Left cardiac atrium (tissue), 4 donors: ENCODE data around the gene C8G. TPM values are rescaled to one million over a fixed set of nuclear protein-coding genes. Genes with fewer than 3 reads are reported as not detected.
A peak's percentile ranks its signal among the peaks of the same experiment; 100 is the strongest.

Experiments used
- ATAC-seq, 2 donors: fragments of 200-7000 bp; cut with Tn5 transposase; one replicate each; pipeline ENCODE4 v1.9.1; 2020; ENCODE audit warnings: mild to moderate bottlenecking in 2 of 2, moderate library complexity in 2 of 2
- DNase-seq: peaks from one replicate; pipeline ENCODE4 v3.0.0-alpha.2; 2020
- intact Hi-C, 2 donors: fragments of 100-400 bp; cut with DNase I; formaldehyde crosslinking; loops; one replicate each; pipeline versions ENCODE4 v1.14.1 to v1.15.1; 2022 to 2023
- total RNA-seq, 2 donors: library from RNA; stranded (reverse); fragmentation: NEBNext Ultra II Directional; extraction: Animal tissue kit (Norgen Biotek cat#: 25700); gene quantifications; one replicate each; pipeline ENCODE4 v1.2.1, GENCODE V29; 2021
- donor health status: DM: no; HTN: yes; CAD: no.
- donor health status: DM: no; HTN: yes; CAD: no; lungs with severe emphysema.
- donor health status: DM: yes; HTN: yes; CAD: no.
- donor health status: Dilated cardiomyopathy.

C8G gene
- total RNA-seq, 2 donors from 2014 or later: 0.88 to 3.5 TPM

- ATAC-seq (peak; percentile 8), DNase-seq (no peak)
- intact Hi-C loops: no loop called here
These were observed 40.1 kb downstream of the C8G start for GRCh38 chr9:136985027-136985602.

DNA sequence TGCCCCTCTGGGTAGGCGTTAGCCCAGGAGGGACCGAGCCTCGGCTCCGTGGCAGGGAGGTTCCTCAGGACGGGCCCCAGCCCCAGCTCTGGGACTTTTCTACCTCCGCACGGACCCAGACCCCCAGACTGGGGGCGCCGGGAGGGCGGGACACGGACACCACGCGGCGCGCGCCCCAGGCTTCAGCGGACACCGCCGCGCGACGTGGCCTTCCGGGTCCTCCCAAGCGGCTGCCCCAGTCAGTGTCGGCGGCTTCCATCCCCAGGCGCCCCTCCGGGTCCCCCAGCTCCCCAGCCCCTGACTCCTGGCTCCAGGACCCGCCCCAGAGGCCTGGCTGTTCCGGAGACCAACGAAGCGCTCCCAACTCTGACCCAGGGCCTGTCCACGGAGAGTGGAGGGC lies 40.8 kb downstream of the C8G start:
- intact Hi-C loops: no loop called here
- DNase-seq (no peak), ATAC-seq (no peak)

- DNase-seq (no peak), ATAC-seq (no peak)
- intact Hi-C loops: no loop called here
These were observed 43.8 kb downstream of the C8G start for GRCh38 chr9:136988872-136989271.

GRCh38 chr9:136990242-136990911 lies 45.3 kb downstream of the C8G start:
- no peak for DNase-seq
- intact Hi-C loops: loop anchor here in 1 of 2 donors (10.0 kb wide), 1 partner anchor 46 kb away; the partner anchor contains the start of genes C8G and FBXW5
- no peak for ATAC-seq

DNA sequence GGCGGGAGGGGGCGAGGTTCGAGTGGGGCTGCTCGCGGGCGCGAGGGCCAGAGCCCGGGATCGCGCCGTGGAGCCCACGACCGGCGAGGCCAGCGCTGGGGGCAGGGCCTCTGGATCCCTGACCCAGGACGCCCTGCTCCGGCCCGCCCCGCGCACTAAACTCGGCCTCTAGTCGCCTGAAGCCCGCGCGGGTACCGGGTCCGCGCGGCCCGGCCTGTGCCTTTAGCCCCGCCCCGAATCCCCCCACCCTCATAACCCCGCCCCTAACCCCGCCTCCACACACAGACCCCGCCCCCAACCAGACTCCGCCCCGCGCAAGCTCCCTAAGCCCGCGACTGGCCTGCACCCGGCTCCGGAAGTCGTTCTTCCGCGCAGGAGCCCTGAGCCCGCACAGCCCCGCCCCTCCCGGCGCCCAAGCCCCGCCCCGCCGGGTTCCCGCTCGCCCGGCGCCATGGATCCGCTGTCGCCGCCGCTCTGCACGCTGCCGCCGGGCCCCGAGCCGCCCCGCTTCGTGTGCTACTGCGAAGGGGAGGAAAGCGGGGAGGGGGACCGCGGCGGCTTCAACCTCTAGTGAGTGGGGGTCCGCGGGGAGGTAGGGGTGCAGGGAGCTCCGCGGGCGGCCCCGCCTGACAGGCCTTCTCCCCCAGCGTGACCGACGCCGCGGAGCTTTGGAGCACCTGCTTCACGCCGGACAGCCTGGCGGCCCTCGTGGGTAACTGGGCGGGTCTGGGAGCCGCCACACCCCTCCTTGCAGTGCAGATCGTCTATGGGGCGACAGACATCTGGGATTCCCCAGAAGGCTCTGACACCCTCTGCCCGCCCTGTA lies 47.2 kb downstream of the C8G start, which contains the start of gene PAXX:
TSS of gene PAXX (plus strand) at position 430 of the 826 bp plus-strand sequence. CDS start at position 452, 22 bp downstream.
- ATAC-seq: peak; percentile 93 to 97
- intact Hi-C loops: loop anchor here in 1 of 2 donors (10.0 kb wide), 1 partner anchor 47 kb away; the partner anchor contains the start of genes C8G and FBXW5
- peak; percentile 95 for DNase-seq

GRCh38 chr9:136992819-136993369 lies 47.9 kb downstream of the C8G start:
- DNase-seq: no peak
- ATAC-seq: no peak
- intact Hi-C loops: loop anchor here in 1 of 2 donors (10.0 kb wide), 1 partner anchor 48 kb away; the partner anchor contains the start of genes C8G and FBXW5

DNA sequence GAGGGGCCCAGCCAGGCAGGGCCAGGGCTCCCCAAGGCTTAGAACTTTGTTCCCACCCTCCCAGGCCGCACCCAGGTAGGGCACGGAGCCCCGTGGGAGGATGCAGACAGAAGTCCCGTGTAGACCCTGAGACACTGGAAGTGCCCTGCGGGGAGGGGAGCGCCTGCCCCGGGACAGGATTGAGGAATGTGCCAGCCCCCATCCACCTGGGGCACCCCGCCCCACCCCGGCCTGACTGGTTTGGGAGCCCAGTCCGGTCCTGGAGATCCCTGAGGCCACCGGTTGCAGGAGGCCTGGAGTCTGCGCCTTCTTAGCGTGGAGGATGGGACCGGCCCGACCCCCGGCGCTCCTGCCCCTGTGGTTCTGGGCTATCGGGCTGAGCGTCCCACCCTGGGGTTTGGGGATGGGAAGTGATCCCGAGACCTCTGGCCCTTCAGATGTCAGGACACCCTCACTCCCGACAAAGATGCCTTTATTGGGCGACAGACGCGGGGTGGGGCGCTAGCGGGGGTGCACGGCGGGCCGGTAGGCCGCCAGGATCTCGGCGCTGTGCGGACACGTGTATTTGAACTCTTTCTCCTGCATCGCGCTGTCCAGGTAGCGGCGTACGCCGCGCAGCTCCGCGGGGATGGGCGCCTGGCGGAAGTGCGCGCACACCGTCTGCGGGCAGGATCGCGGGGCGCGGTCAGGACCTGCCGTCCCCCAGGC lies 49.3 kb downstream of the C8G start:
- no peak for DNase-seq
- no peak for ATAC-seq
- intact Hi-C loops: loop anchor here in 1 of 2 donors (10.0 kb wide), 1 partner anchor 50 kb away; the partner anchor contains the start of genes C8G and FBXW5

GRCh38 chr9:136994888-136995230 lies 49.8 kb downstream of the C8G start:
- no peak for DNase-seq
- no peak for ATAC-seq
- intact Hi-C loops: loop anchor here in 1 of 2 donors (10.0 kb wide), 1 partner anchor 50 kb away; the partner anchor contains the start of genes C8G and FBXW5

DNA sequence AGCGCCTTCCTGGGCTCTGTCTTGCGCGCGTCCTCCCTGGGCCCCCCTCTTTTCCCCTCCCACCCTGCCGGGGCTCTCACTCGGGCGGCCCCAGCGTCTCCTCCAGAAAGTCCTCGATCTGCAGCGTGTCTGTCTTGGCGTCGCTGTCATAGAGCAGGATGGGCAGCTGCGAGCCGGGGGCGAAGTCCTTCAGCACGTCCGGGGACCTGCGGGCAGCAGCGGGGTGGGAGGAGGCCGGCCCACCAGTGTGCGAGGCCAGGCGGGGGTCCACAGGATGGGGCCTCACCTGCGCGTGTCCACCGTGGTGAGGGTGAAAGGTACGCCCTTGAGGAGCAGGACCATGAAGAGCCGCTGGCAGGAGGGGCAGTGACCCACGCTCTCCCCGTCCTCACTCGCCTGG lies 50.3 kb downstream of the C8G start:
- no peak for DNase-seq
- intact Hi-C loops: loop anchor here in 1 of 2 donors (10.0 kb wide), 1 partner anchor 51 kb away; the partner anchor contains the start of genes C8G and FBXW5
- ATAC-seq: no peak

DNA sequence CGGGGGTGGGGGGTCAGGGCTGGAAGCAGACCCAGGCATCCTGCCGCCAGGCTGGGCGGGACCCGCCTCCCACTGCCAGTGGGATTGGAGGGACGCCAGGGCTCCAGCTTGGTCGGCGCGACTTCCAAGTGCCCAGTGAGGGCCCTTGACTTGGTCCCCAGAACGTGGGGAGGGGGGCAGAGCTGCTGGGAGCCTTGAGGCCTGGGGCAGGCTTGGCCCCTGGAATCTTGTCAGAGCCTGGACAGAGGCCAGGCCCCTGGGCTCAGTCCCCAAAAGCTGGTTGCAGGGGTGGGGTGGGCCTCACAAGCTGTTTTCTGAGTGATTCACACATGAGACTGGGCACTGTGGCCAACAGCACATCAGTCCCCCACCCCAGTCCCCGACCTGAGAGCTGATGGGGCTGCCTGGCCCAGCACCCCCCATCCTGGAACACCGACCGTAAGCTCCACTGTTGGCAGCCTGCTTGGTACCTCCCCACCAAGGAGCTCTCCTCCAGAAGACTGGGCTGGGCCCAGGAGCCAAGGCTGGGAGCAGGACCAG lies 50.8 kb downstream of the C8G start:
- intact Hi-C loops: loop anchor here in 1 of 2 donors (10.0 kb wide), 1 partner anchor 51 kb away; the partner anchor contains the start of genes C8G and FBXW5

More for the DNA sequence above, 50.8 kb downstream of the C8G start:
- ATAC-seq (peak; percentile 1 to 7), DNase-seq (peak; percentile 72)

Other genes starting within 250 kb of the C8G start
- gene DIPK1B, start 232.7 kb upstream of the C8G start, total RNA-seq: 10 to 100 TPM; 23.2 to 35.2 TPM
- gene LCN10, start 202.3 kb upstream of the C8G start, total RNA-seq: 10 to 100 TPM in 1 of 2 donors, 1 to 10 TPM in 1; 9.3 to 20.1 TPM
- gene LCN6, start 196.7 kb upstream of the C8G start, total RNA-seq: 10 to 100 TPM; 18.2 to 51.8 TPM
- gene LCN8, start 187.0 kb upstream of the C8G start, total RNA-seq: not detected
- 1 to 10 TPM in 1 of 2 donors, under 1 TPM in 1; 0.41 to 1.1 TPM for gene LCN15, start 180.7 kb upstream of the C8G start, total RNA-seq
- 10 to 100 TPM; 81.1 to 85.7 TPM for gene TMEM141, start 153.9 kb upstream of the C8G start, total RNA-seq
- 1 to 10 TPM; 1.1 to 1.6 TPM for gene CCDC183, start 148.9 kb upstream of the C8G start, total RNA-seq
- 10 to 100 TPM; 61.6 to 71.4 TPM for gene RABL6, start 137.3 kb upstream of the C8G start, total RNA-seq
- gene AJM1, start 102.8 kb upstream of the C8G start, total RNA-seq: 1 to 10 TPM; 5.0 to 9.6 TPM
- 100 to 1,000 TPM; 184 to 189 TPM for gene PHPT1, start 95.8 kb upstream of the C8G start, total RNA-seq
- gene MAMDC4, start 92.9 kb upstream of the C8G start, total RNA-seq: 1 to 10 TPM; 3.7 to 8.4 TPM
- gene EDF1, start 78.9 kb upstream of the C8G start, total RNA-seq: 100 to 1,000 TPM; 296 to 304 TPM
- 10 to 100 TPM in 1 of 2 donors, 1 to 10 TPM in 1; 8.8 to 11.8 TPM for gene TRAF2, start 58.7 kb upstream of the C8G start, total RNA-seq
- 100 to 1,000 TPM in 1 of 2 donors, 10 to 100 TPM in 1; 98.4 to 130 TPM for gene FBXW5, start 505 bp upstream of the C8G start, total RNA-seq
- gene LCN12, start 7.0 kb downstream of the C8G start, total RNA-seq: 10 to 100 TPM in 1 of 2 donors, 1 to 10 TPM in 1; 7.0 to 11.9 TPM
- gene PTGDS, start 32.3 kb downstream of the C8G start, total RNA-seq: 1,000 to 10,000 TPM; 3,329 to 4,014 TPM
- 1 to 10 TPM; 6.4 to 9.6 TPM for gene LCNL1, start 37.8 kb downstream of the C8G start, total RNA-seq
- 10 to 100 TPM; 25.4 to 30.2 TPM for gene PAXX, start 47.2 kb downstream of the C8G start, total RNA-seq
- gene CLIC3, start 51.3 kb downstream of the C8G start, total RNA-seq: 1 to 10 TPM; 2.6 to 8.5 TPM
- 10 to 100 TPM; 30.0 to 33.2 TPM for gene ABCA2, start 83.0 kb downstream of the C8G start, total RNA-seq
- under 1 TPM; 0.24 to 0.35 TPM for gene FUT7, start 86.8 kb downstream of the C8G start, total RNA-seq
- gene NPDC1, start 100.9 kb downstream of the C8G start, total RNA-seq: 10 to 100 TPM; 75.4 to 87.3 TPM
- gene ENTPD2, start 108.8 kb downstream of the C8G start, total RNA-seq: 1 to 10 TPM in 1 of 2 donors, under 1 TPM in 1; 0.60 to 2.2 TPM
- gene SAPCD2, start 125.3 kb downstream of the C8G start, total RNA-seq: under 1 TPM; 0.39 to 0.44 TPM
- gene UAP1L1, start 132.3 kb downstream of the C8G start, total RNA-seq: 10 to 100 TPM; 13.5 to 14.0 TPM
- gene MAN1B1, start 141.7 kb downstream of the C8G start, total RNA-seq: 10 to 100 TPM; 21.9 to 28.8 TPM
- 100 to 1,000 TPM; 176 to 198 TPM for gene DPP7, start 169.5 kb downstream of the C8G start, total RNA-seq
- not detected for gene GRIN1, start 193.9 kb downstream of the C8G start, total RNA-seq
- not detected for gene LRRC26, start 224.8 kb downstream of the C8G start, total RNA-seq
- not detected for gene TMEM210, start 226.8 kb downstream of the C8G start, total RNA-seq
- gene ANAPC2, start 243.3 kb downstream of the C8G start, total RNA-seq: 10 to 100 TPM; 31.2 to 32.5 TPM
- 10 to 100 TPM; 53.1 to 55.1 TPM for gene SSNA1, start 243.4 kb downstream of the C8G start, total RNA-seq